ENCODE results near the gene OOSP1.

DNA sequence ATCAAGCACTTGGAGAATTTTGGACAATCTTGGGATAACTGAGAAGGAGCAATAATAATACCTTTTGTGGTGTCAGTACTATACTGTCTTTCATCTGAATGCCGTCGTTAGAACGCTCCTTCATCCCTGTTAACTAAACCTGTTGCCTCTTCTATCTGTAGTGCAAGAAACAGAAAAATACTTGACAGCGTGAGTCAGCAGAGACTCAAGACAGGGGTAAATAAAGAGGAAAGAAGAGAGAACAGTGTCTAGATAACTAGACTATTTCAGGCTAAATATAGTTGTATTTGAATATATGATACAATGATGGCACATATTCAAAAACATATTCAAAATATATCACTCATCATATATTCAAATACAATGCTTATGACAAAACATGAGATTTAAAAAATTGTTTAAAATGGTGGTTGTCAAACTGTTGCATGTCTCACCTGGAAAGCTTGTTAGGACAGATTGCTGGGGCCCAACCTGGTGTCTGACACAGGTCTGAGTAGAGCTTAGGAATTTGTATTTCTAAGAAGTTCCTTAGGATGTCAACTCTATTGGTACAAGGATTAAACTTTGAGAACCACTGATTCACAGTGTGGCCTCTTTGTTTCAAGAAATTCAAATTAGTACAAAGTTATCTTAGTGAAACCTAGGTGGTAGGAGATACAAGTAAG is 43.0 kb downstream of the OOSP1 start:
- TF ChIP-seq POLR2A (IDR thresholded peaks at IDR 0.05; ENCODE audit: extremely low read depth, insufficient read length) (no peak), MYC (IDR thresholded peaks at IDR 0.05; ENCODE audit: low read depth, low read length) (no peak)
- TF ChIP-seq, protein P1, sequence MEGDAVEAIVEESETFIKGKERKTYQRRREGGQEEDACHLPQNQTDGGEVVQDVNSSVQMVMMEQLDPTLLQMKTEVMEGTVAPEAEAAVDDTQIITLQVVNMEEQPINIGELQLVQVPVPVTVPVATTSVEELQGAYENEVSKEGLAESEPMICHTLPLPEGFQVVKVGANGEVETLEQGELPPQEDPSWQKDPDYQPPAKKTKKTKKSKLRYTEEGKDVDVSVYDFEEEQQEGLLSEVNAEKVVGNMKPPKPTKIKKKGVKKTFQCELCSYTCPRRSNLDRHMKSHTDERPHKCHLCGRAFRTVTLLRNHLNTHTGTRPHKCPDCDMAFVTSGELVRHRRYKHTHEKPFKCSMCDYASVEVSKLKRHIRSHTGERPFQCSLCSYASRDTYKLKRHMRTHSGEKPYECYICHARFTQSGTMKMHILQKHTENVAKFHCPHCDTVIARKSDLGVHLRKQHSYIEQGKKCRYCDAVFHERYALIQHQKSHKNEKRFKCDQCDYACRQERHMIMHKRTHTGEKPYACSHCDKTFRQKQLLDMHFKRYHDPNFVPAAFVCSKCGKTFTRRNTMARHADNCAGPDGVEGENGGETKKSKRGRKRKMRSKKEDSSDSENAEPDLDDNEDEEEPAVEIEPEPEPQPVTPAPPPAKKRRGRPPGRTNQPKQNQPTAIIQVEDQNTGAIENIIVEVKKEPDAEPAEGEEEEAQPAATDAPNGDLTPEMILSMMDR (IDR thresholded peaks at IDR 0.05; ENCODE audit: low read depth, low read length), result no peak
- TF ChIP-seq, protein P2, sequence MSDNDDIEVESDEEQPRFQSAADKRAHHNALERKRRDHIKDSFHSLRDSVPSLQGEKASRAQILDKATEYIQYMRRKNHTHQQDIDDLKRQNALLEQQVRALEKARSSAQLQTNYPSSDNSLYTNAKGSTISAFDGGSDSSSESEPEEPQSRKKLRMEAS (IDR thresholded peaks at IDR 0.05; ENCODE audit: low read depth, low read length), result no peak

Measured in NB4 (cell line).